OCI-LY1 (cell line): ENCODE results near the gene CRYBB3.

Experiments
- H2AFZ ChIP-seq: fragments of 200-600 bp; sonication (generic), shearing (Covaris generic); 2 replicates; pipeline ENCODE4 v1.6.0; 2014; ENCODE audit warnings: antibody characterized with exemption, mild to moderate bottlenecking, low read length
- H3F3A ChIP-seq: fragments of 200-600 bp; sonication (generic), shearing (Covaris generic); 2 replicates; pipeline ENCODE4 v1.6.0; 2014; ENCODE audit warnings: mild to moderate bottlenecking, antibody characterized with exemption, low read length, moderate library complexity; ENCODE audit not compliant: insufficient read depth
- H3K27ac ChIP-seq: fragments of 200-600 bp; sonication (generic); 2 replicates; pipeline ENCODE4 v1.5.1; 2014; ENCODE audit warnings: low read length, mixed run types, mild to moderate bottlenecking, low read depth; ENCODE audit not compliant: poor library complexity, severe bottlenecking
- H3K27me3 ChIP-seq: fragments of 200-600 bp; sonication (generic); 2 replicates; pipeline ENCODE4 v1.6.0; 2014; ENCODE audit warnings: antibody characterized with exemption, mild to moderate bottlenecking, low read length, moderate library complexity; ENCODE audit not compliant: insufficient read depth
- H3K36me3 ChIP-seq: fragments of 200-600 bp; sonication (generic); 2 replicates; pipeline ENCODE4 v1.6.1; 2014; ENCODE audit warnings: mild to moderate bottlenecking, antibody characterized with exemption, low read length, moderate library complexity, mixed read lengths; ENCODE audit not compliant: insufficient read depth
- H3K4me1 ChIP-seq: fragments of 200-600 bp; sonication (generic); 2 replicates; pipeline ENCODE4 v1.5.1; 2014; ENCODE audit warnings: mild to moderate bottlenecking, low read length, moderate library complexity; ENCODE audit not compliant: insufficient read depth, severe bottlenecking
- H3K4me2 ChIP-seq: fragments of 200-600 bp; sonication (generic), shearing (Covaris generic); 2 replicates; pipeline ENCODE4 v1.6.1; 2014; ENCODE audit warnings: low read length
- H3K4me3 ChIP-seq: fragments of 200-600 bp; sonication (generic); 2 replicates; pipeline ENCODE4 v1.5.1; 2014; ENCODE audit warnings: low read length, low read depth, mild to moderate bottlenecking, mixed read lengths; ENCODE audit not compliant: poor library complexity, severe bottlenecking
- H3K79me2 ChIP-seq: fragments of 200-600 bp; shearing (Covaris generic); 2 replicates; pipeline ENCODE4 v1.6.1; 2016; ENCODE audit warnings: mixed run types, low read length, mixed read lengths; ENCODE audit not compliant: insufficient read depth
- H3K9ac ChIP-seq: fragments of 200-600 bp; sonication (generic), shearing (Covaris generic); 2 replicates; pipeline ENCODE4 v1.6.1; 2014; ENCODE audit warnings: mild to moderate bottlenecking, low read length, mixed read lengths
- H3K9me2 ChIP-seq: fragments of 200-600 bp; sonication (generic), shearing (Covaris generic); 2 replicates; pipeline ENCODE4 v1.6.1; 2014; ENCODE audit warnings: low read depth, mild to moderate bottlenecking, low read length, mixed read lengths
- H3K9me3 ChIP-seq: fragments of 200-600 bp; shearing (Covaris generic); 2 replicates; pipeline ENCODE4 v1.6.1; 2014; ENCODE audit warnings: low read length, mixed read lengths
- H4K20me1 ChIP-seq: fragments of 200-600 bp; sonication (generic), shearing (Covaris generic); 2 replicates; pipeline ENCODE4 v1.6.0; 2016; ENCODE audit warnings: mild to moderate bottlenecking, low read length; ENCODE audit not compliant: insufficient read depth
- EZH2 ChIP-seq: fragments of 200-600 bp; sonication (generic), shearing (Covaris generic); IDR thresholded peaks from 2 replicates; pipeline ENCODE4 v1.8.0; 2017; ENCODE audit warnings: borderline replicate concordance, mixed run types, mild to moderate bottlenecking, antibody characterized with exemption, low read length, moderate library complexity, mixed read lengths
- TF ChIP-seq, protein P1 (sequence below): fragments of 200-600 bp; sonication (generic), shearing (Covaris generic); IDR thresholded peaks from 2 replicates; pipeline ENCODE4 v1.5.1; 2017; ENCODE audit warnings: mild to moderate bottlenecking, antibody characterized with exemption, low read length, moderate library complexity, mixed read lengths

CRYBB3 gene

DNA sequence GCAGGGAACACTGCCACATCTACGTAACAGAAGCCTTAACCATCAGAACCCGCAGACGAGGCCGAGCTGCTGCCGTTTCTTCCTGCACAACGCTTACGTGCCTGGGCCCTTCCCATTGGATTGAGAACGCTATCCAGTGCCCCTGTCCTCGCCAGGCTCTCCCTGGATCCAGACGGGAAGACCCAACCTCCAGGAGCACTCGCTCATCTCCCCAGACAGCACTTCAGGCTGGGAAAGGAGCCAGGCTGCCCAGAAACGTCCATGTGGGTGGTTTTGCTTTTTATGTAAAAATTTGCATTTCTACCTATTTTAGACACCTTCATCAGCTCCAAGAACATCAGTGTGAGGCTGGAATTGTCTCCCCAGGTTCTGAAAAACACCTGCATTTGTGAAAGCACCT lies 7.3 kb upstream of the CRYBB3 start:
- Histone ChIP-seq H3F3A (no peaks in the 10 kb centered on the region), H3K36me3 (no peaks in the 10 kb centered on the region), H4K20me1 (no peaks in the 10 kb centered on the region), H3K4me3 (no peak overlapping the region), H3K27me3 (no peaks in the 10 kb centered on the region), H2AFZ (no peak overlapping the region), H3K9me2 (no peaks in the 10 kb centered on the region), H3K4me1 (no peaks in the 10 kb centered on the region), H3K27ac (no peak overlapping the region), H3K9ac (no peak overlapping the region), H3K79me2 (no peaks in the 10 kb centered on the region), H3K4me2 (no peak overlapping the region), H3K9me3 (no peaks in the 10 kb centered on the region)
- TF ChIP-seq EZH2: no peak
- TF ChIP-seq, protein P1, sequence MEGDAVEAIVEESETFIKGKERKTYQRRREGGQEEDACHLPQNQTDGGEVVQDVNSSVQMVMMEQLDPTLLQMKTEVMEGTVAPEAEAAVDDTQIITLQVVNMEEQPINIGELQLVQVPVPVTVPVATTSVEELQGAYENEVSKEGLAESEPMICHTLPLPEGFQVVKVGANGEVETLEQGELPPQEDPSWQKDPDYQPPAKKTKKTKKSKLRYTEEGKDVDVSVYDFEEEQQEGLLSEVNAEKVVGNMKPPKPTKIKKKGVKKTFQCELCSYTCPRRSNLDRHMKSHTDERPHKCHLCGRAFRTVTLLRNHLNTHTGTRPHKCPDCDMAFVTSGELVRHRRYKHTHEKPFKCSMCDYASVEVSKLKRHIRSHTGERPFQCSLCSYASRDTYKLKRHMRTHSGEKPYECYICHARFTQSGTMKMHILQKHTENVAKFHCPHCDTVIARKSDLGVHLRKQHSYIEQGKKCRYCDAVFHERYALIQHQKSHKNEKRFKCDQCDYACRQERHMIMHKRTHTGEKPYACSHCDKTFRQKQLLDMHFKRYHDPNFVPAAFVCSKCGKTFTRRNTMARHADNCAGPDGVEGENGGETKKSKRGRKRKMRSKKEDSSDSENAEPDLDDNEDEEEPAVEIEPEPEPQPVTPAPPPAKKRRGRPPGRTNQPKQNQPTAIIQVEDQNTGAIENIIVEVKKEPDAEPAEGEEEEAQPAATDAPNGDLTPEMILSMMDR: no peak

DNA sequence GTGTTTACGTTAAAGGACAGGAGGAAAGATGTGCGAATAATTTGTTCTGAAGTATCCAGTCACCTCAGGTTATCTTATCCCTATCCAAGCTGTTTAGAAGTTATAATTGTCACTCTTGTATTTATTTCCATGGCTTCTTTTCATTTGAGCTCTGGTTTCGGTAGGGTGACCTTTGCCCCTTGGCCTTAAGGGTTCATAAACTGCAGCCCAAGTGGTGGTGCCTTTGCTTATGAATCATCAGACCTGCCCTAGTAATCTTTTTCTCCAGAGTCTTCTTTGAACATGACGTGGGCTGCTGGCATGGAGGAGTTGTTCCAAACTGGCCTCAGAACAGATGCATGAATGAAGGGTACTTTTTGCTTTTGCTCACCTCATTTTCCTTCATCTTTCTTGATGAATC lies 6.5 kb upstream of the CRYBB3 start:
- H3K9ac ChIP-seq: no peak overlapping the region
- no peaks in the 10 kb centered on the region for H3K4me1 ChIP-seq
- no peaks in the 10 kb centered on the region for H3K36me3 ChIP-seq
- no peaks in the 10 kb centered on the region for H4K20me1 ChIP-seq
- no peaks in the 10 kb centered on the region for H3K9me3 ChIP-seq
- no peaks in the 10 kb centered on the region for H3K9me2 ChIP-seq
- H3F3A ChIP-seq: no peaks in the 10 kb centered on the region
- no peak overlapping the region for H2AFZ ChIP-seq
- no peaks in the 10 kb centered on the region for H3K27me3 ChIP-seq
- H3K4me2 ChIP-seq: no peak overlapping the region
- no peak overlapping the region for H3K27ac ChIP-seq
- no peaks in the 10 kb centered on the region for H3K79me2 ChIP-seq
- no peak for TF ChIP-seq EZH2
- TF ChIP-seq, protein P1: no peak
- no peak overlapping the region for H3K4me3 ChIP-seq

DNA sequence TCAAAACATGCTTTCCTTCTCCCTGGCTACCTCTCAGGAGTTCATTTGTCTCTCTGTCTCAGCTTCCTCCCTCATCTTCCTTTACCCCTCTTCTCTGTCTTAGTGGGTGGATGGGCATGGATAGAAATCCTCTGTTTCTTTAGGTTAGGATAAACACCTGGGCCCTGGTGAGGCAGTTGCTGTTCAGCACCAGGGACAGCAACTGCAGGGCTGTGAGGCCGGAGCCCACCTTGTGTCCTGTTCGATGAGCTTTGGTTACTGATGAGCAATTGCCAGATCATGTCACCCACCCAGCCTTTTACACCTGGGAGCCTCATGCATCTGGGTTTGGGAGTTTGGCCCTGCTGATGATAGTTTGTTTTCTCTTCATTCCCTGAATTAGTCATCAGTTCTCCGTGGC lies 6.1 kb upstream of the CRYBB3 start:
- Histone ChIP-seq H3K4me1 (no peaks in the 10 kb centered on the region), H3K9ac (no peak overlapping the region), H3K27ac (no peak overlapping the region), H3K36me3 (no peaks in the 10 kb centered on the region), H4K20me1 (no peaks in the 10 kb centered on the region), H3K79me2 (no peaks in the 10 kb centered on the region), H3K4me3 (no peak overlapping the region), H3K4me2 (no peak overlapping the region), H3K9me3 (no peaks in the 10 kb centered on the region), H3K9me2 (no peaks in the 10 kb centered on the region), H3K27me3 (no peaks in the 10 kb centered on the region), H2AFZ (no peak overlapping the region), H3F3A (no peaks in the 10 kb centered on the region)
- no peak for TF ChIP-seq EZH2
- TF ChIP-seq, protein P1: no peak
